Trophoblast cell (in vitro differentiated cells and primary cell): Measurements from ENCODE around the gene GPD1.

Experiments used
- DNase-seq, 2 donors: peaks; one replicate each; pipeline ENCODE4 v3.0.0-alpha.2; 2016
- H2AFZ ChIP-seq: 2 replicates; pipeline ENCODE4 v1.6.1; 2013; ENCODE audit warnings: low read length, moderate library complexity, mild to moderate bottlenecking; ENCODE audit not compliant: insufficient read depth, poor library complexity
- H2AK5ac ChIP-seq: 2 replicates; pipeline ENCODE4 v1.6.1; 2013; ENCODE audit warnings: mild to moderate bottlenecking, low read length
- H2BK120ac ChIP-seq: 2 replicates; pipeline ENCODE4 v1.6.1; 2013; ENCODE audit warnings: low read length, mild to moderate bottlenecking, moderate library complexity; ENCODE audit not compliant: insufficient read depth, poor library complexity
- H2BK12ac ChIP-seq: 2 replicates; pipeline ENCODE4 v1.6.1; 2013; ENCODE audit warnings: mild to moderate bottlenecking, low read length, moderate library complexity
- H2BK5ac ChIP-seq: 2 replicates; pipeline ENCODE4 v1.6.1; 2013; ENCODE audit warnings: low read length, low read depth, moderate library complexity, mild to moderate bottlenecking; ENCODE audit not compliant: poor library complexity
- H3K14ac ChIP-seq: 2 replicates; pipeline ENCODE4 v1.6.1; 2013; ENCODE audit warnings: mild to moderate bottlenecking, low read length
- H3K18ac ChIP-seq: 2 replicates; pipeline ENCODE4 v1.6.1; 2013; ENCODE audit warnings: mild to moderate bottlenecking, low read length
- H3K23ac ChIP-seq: 2 replicates; pipeline ENCODE4 v1.6.1; 2013; ENCODE audit warnings: low read length
- H3K27ac ChIP-seq: 2 replicates; pipeline ENCODE4 v1.5.1; 2013; ENCODE audit warnings: low read depth, mild to moderate bottlenecking, inconsistent platforms, low read length, moderate library complexity
- H3K27me3 ChIP-seq: 2 replicates; pipeline ENCODE4 v1.6.1; 2013; ENCODE audit warnings: inconsistent platforms, mild to moderate bottlenecking, low read length, moderate library complexity; ENCODE audit not compliant: insufficient read depth
- H3K36me3 ChIP-seq, 2 experiments: 1 replicate in 1 of 2; 2 replicates in 1 of 2; pipeline ENCODE4 v1.6.1; 2013; ENCODE audit warnings: low read length in 2 of 2, mild to moderate bottlenecking in 2 of 2, moderate library complexity in 1 of 2; ENCODE audit not compliant: insufficient read depth in 2 of 2, control insufficient read depth in 1 of 2
- H3K4ac ChIP-seq: 2 replicates; pipeline ENCODE4 v1.6.1; 2013; ENCODE audit warnings: low read depth, mild to moderate bottlenecking, low read length, moderate library complexity
- H3K4me1 ChIP-seq, 2 experiments: 1 replicate in 1 of 2; 2 replicates in 1 of 2; pipeline ENCODE4 v1.6.1; 2013; ENCODE audit warnings: low read length in 2 of 2, mild to moderate bottlenecking in 2 of 2, moderate library complexity in 1 of 2; ENCODE audit not compliant: insufficient read depth in 2 of 2, control insufficient read depth in 1 of 2
- H3K4me2 ChIP-seq: 2 replicates; pipeline ENCODE4 v1.6.1; 2013; ENCODE audit warnings: inconsistent platforms, mild to moderate bottlenecking, low read length, moderate library complexity
- H3K4me3 ChIP-seq: 2 replicates; pipeline ENCODE4 v1.5.1; 2013; ENCODE audit warnings: mild to moderate bottlenecking, low read depth, low read length, inconsistent platforms
- H3K79me1 ChIP-seq: one replicate; pipeline ENCODE4 v1.6.1; 2013; ENCODE audit warnings: low read length
- H3K79me2 ChIP-seq: 2 replicates; pipeline ENCODE4 v1.6.1; 2013; ENCODE audit warnings: low read length, mild to moderate bottlenecking; ENCODE audit not compliant: control insufficient read depth, insufficient read depth, poor library complexity
- H3K9ac ChIP-seq: 2 replicates; pipeline ENCODE4 v1.6.1; 2013; ENCODE audit warnings: mild to moderate bottlenecking, low read length
- H3K9me3 ChIP-seq: 2 replicates; pipeline ENCODE4 v1.6.1; 2013; ENCODE audit warnings: low read depth, mild to moderate bottlenecking, control low read depth, inconsistent platforms, low read length; ENCODE audit not compliant: insufficient read depth
- H4K12ac ChIP-seq: 2 replicates; pipeline ENCODE4 v1.6.1; 2013; ENCODE audit warnings: low read depth, mild to moderate bottlenecking, low read length, moderate library complexity
- H4K8ac ChIP-seq: 2 replicates; pipeline ENCODE4 v1.6.1; 2013; ENCODE audit warnings: low read depth, mild to moderate bottlenecking, low read length, moderate library complexity
- H4K91ac ChIP-seq: one replicate; pipeline ENCODE4 v1.6.1; 2013; ENCODE audit warnings: low read depth, mild to moderate bottlenecking, low read length, moderate library complexity
- WGBS: extraction: QIAGEN DNeasy Blood & Tissue Kit; methylation state at CpG from one replicate; pipeline ENCODE4 v1.1.7; 2013; ENCODE audit warnings: missing lambda C conversion rate; ENCODE audit not compliant: insufficient read length, insufficient coverage; ENCODE audit errors: extremely low coverage; 5-methylcytosine and 5-hydroxymethylcytosine counted together

Gene GPD1

DNA sequence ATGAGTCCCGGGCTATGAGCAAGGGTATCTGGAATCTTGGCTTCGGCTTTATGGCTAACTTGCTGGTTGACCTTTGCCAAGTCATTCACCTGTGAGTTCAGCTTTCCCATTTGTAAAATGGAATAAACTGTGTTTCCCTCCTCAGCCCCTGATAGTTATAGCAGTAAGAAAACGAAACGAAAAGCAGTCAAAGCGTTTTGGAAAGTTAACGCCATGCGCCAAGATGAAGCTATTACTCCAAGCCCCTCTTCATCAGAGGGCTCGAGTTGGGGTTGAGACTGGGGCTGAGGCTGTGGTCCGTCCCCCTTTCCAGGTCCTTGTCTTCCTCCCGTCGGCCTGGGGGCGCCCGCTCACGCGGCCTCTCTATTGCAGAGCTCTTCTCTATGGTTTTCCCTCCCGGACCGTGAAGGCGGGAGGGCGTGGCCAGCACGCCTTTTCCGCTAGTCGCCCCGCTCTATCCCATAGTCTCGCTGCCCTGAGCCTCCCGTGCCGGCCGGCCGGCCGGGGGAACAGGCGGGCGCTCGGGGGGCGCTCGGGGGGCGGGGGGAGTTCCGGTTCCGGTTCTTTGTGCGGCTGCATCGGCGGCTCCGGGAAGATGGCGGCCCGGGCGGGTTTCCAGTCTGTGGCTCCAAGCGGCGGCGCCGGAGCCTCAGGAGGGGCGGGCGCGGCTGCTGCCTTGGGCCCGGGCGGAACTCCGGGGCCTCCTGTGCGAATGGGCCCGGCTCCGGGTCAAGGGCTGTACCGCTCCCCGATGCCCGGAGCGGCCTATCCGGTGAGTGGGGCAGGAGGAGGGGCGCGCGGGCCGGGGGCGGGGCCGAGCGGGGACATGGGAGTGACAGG is 18.8 kb upstream of the GPD1 start, which contains the start of gene SMARCD1:
Gene SMARCD1, plus strand, starts transcription at position 568 of the 840 bp plus-strand sequence. Its CDS starts 28 bp downstream, at position 596.
- Histone ChIP-seq H3K36me3 (peaks cover 9 to 29% of the 10 kb centered on the region in 2 experiments), H4K8ac (peak within 1 kb of the TSS; percentile 96), H3K27ac (peak within 1 kb of the TSS; percentile 93), H3K9ac (peak within 1 kb of the TSS; percentile 89), H3K14ac (peak within 1 kb of the TSS; percentile 94), H3K79me2 (no peaks in the 10 kb centered on the region), H4K91ac (peak within 1 kb of the TSS; percentile 91), H3K4me2 (peak within 1 kb of the TSS; percentile 80), H3K23ac (no peak within 1 kb of the TSS), H3K27me3 (no peaks in the 10 kb centered on the region), H3K9me3 (peaks cover 2% of the 10 kb centered on the region), H2AFZ (peak within 1 kb of the TSS; percentile 93), H2AK5ac (peak within 1 kb of the TSS; percentile 57), H4K12ac (peak within 1 kb of the TSS; percentile 82), H3K4me1 (peaks cover 2 to 6% of the 10 kb centered on the region in 2 experiments), H3K79me1 (peaks cover 2% of the 10 kb centered on the region), H2BK12ac (no peak within 1 kb of the TSS), H3K18ac (peak within 1 kb of the TSS; percentile 84), H2BK5ac (peak within 1 kb of the TSS; percentile 85), H3K4ac (peak within 1 kb of the TSS; percentile 84), H2BK120ac (peak within 1 kb of the TSS; percentile 85), H3K4me3 (peak within 1 kb of the TSS; percentile 85)
- peak; percentile 72 to 78 for DNase-seq
- no CpG with 5 or more reads among the region's 69 CpGs for WGBS

DNA sequence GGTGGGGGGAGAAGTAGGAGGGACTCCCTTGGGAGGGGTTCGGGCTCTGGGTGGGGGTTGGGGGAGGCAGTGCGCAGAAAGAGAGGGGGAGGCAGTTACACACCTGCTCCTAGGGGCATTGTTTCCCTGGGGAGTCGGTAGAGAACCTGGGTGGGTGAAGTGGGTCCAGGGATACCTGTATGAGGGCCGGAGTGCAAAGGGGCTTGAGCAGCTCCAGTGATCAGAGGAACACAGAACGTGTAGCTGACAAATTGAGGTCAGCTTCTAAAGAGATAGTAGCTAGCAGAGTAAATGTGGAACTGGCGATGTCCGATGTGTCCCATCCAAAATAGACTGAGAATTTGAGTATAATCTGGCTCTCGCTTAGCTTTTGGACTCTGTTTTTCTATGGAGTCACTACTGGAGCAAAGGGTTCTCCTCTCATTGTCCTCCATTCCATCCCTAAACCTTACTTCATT is 18.2 kb upstream of the GPD1 start:
- Histone ChIP-seq H3K27me3 (no peaks in the 10 kb centered on the region), H3K14ac (no peak overlapping the region), H4K8ac (peak overlapping the region; percentile 36), H3K27ac (peak overlapping the region; percentile 14), H3K36me3 (peaks cover 14 to 34% of the 10 kb centered on the region in 2 experiments), H4K12ac (peak overlapping the region; percentile 72), H3K4me3 (peak overlapping the region; percentile 85), H2BK5ac (no peak overlapping the region), H4K91ac (no peak overlapping the region), H3K9me3 (peaks cover 2% of the 10 kb centered on the region), H2AFZ (no peak overlapping the region), H3K23ac (no peak overlapping the region), H3K79me2 (no peaks in the 10 kb centered on the region), H3K4ac (peak overlapping the region; percentile 57), H3K4me1 (peaks cover 2 to 6% of the 10 kb centered on the region in 2 experiments), H2BK120ac (no peak overlapping the region), H3K18ac (no peak overlapping the region), H3K79me1 (peaks cover 2% of the 10 kb centered on the region), H2BK12ac (no peak overlapping the region), H3K9ac (peak overlapping the region; percentile 85), H3K4me2 (peak overlapping the region; percentile 80), H2AK5ac (no peak overlapping the region)
- peak in 1 of 2 donors; percentile 5 for DNase-seq
- WGBS: no CpG with 5 or more reads among the region's 8 CpGs

DNA sequence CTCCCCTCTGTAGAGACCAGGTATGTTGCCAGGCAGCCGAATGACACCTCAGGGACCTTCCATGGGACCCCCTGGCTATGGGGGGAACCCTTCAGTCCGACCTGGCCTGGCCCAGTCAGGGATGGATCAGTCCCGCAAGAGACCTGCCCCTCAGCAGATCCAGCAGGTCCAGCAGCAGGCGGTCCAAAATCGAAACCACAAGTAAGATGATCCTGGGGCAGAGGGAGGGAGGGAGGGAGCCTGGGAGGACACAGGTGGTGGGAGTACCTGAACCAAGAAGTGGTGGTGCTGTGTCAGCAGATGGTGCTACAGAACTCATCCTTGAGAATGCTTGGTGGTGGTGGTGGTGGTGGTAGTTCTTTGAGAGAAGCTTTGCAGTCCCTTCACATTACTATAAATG is 17.7 kb upstream of the GPD1 start:
- H3K4me2 ChIP-seq: peak overlapping the region; percentile 80
- peaks cover 2 to 6% of the 10 kb centered on the region in 2 experiments for H3K4me1 ChIP-seq
- no peak overlapping the region for H4K91ac ChIP-seq
- H4K12ac ChIP-seq: no peak overlapping the region
- H3K36me3 ChIP-seq: peaks cover 17 to 38% of the 10 kb centered on the region in 2 experiments
- no peak overlapping the region for H2AFZ ChIP-seq
- no peak overlapping the region for H2BK12ac ChIP-seq
- no peak overlapping the region for H3K9ac ChIP-seq
- H4K8ac ChIP-seq: no peak overlapping the region
- no peak overlapping the region for H3K18ac ChIP-seq
- no peak overlapping the region for H3K23ac ChIP-seq
- no peaks in the 10 kb centered on the region for H3K79me2 ChIP-seq
- no peak overlapping the region for H3K27ac ChIP-seq
- H3K9me3 ChIP-seq: no peaks in the 10 kb centered on the region
- H3K27me3 ChIP-seq: no peaks in the 10 kb centered on the region
- H2BK120ac ChIP-seq: no peak overlapping the region
- no CpG with 5 or more reads among the region's 5 CpGs for WGBS
- H2BK5ac ChIP-seq: no peak overlapping the region
- H3K4me3 ChIP-seq: no peak overlapping the region
- H3K14ac ChIP-seq: no peak overlapping the region
- H2AK5ac ChIP-seq: peak overlapping the region; percentile 57
- peaks cover 2% of the 10 kb centered on the region for H3K79me1 ChIP-seq
- peak overlapping the region; percentile 11 for H3K4ac ChIP-seq
- DNase-seq: no peak

DNA sequence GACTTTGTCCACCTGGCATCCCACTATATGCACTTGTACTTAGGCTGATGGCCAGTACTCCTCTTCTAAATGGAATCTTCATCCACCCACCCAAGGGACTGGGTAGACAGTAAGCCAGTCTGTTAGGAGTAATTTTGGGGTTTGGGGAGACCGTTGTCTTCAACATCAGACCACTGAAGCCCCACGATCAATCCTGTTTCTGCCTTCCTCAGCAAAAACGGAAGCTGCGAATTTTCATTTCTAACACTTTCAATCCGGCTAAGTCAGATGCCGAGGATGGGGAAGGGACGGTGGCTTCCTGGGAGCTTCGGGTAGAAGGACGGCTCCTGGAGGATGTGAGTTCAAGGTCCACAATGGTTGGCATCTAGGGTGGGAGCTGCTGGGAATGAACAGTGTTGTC is 16.7 kb upstream of the GPD1 start:
- H4K12ac ChIP-seq: no peak overlapping the region
- no peaks in the 10 kb centered on the region for H3K9me3 ChIP-seq
- H3K4me1 ChIP-seq: peaks cover 2 to 6% of the 10 kb centered on the region in 2 experiments
- no peak overlapping the region for H3K4me3 ChIP-seq
- no peaks in the 10 kb centered on the region for H3K27me3 ChIP-seq
- no CpG with 5 or more reads among the region's 9 CpGs for WGBS
- no peak overlapping the region for H4K91ac ChIP-seq
- H3K14ac ChIP-seq: no peak overlapping the region
- H3K79me1 ChIP-seq: peaks cover 2% of the 10 kb centered on the region
- no peak overlapping the region for H3K4ac ChIP-seq
- no peak overlapping the region for H2BK120ac ChIP-seq
- H3K9ac ChIP-seq: no peak overlapping the region
- no peak overlapping the region for H2AFZ ChIP-seq
- H3K79me2 ChIP-seq: no peaks in the 10 kb centered on the region
- no peak overlapping the region for H4K8ac ChIP-seq
- peaks cover 24 to 45% of the 10 kb centered on the region in 2 experiments for H3K36me3 ChIP-seq
- no peak overlapping the region for H3K27ac ChIP-seq
- H3K18ac ChIP-seq: no peak overlapping the region
- H2BK12ac ChIP-seq: no peak overlapping the region
- no peak overlapping the region for H3K23ac ChIP-seq
- H3K4me2 ChIP-seq: no peak overlapping the region
- H2BK5ac ChIP-seq: no peak overlapping the region
- no peak overlapping the region for H2AK5ac ChIP-seq
- no peak for DNase-seq
